HCT116 (cell line): ENCODE results near the gene UNC50. TPM values are rescaled to one million over a fixed set of nuclear protein-coding genes. Genes with fewer than 3 reads are reported as not detected.

Experiments used
- ATAC-seq: fragments of 200-7000 bp; cut with Tn5 transposase; 2 replicates; pipeline ENCODE4 v1.9.1; 2020; ENCODE audit warnings: mild to moderate bottlenecking, moderate library complexity
- BruUV-seq: library from RNA; stranded (reverse); fragments of 400-500 nt; replicated peaks from 2 replicates; lab custom pipeline; 2021; lab: Mats Ljungman, UMichigan
- CTCF ChIA-PET: fragments of 300-600 bp; sonication (Branson Sonifier 250); formaldehyde crosslinking; loops from one replicate; lab custom pipeline; 2021; ENCODE audit warnings: antibody characterized with exemption; lab: Charles Lee
- POLR2A ChIA-PET: fragments of 300-600, 350-600 bp; sonication (Branson Sonifier 250); formaldehyde crosslinking; loops from one replicate; lab custom pipeline; 2021; ENCODE audit warnings: antibody characterized with exemption; lab: Charles Lee
- RAD21 ChIA-PET, 2 experiments: fragments of 300-600 bp; sonication (Branson Sonifier 250); formaldehyde crosslinking; loops; one replicate each; lab custom pipeline; 2023; ENCODE audit warnings: low total read pairs in 2 of 2; ENCODE audit not compliant: uncharacterized antibody in 2 of 2, unreplicated experiment in 2 of 2, low non-redundant PET in 1 of 2; lab: Charles Lee
- DNase-seq: peaks from one replicate; pipeline ENCODE4 v3.0.0-alpha.2; 2010; ENCODE audit warnings: low read depth, low spot score
- H2AFZ ChIP-seq: fragments of 200-600 bp; shearing (Covaris generic), sonication (generic); 2 replicates; pipeline ENCODE4 v1.6.1; 2017; ENCODE audit warnings: low read depth, mixed run types, mixed read lengths, antibody characterized with exemption, low read length; ENCODE audit not compliant: poor library complexity, severe bottlenecking
- H3K27ac ChIP-seq: 2 replicates; pipeline ENCODE4 v1.5.1; 2012; ENCODE audit warnings: low read depth, low read length
- H3K27me3 ChIP-seq: fragments of 200-600 bp; sonication (generic); 2 replicates; pipeline ENCODE4 v1.6.1; 2016; ENCODE audit warnings: mixed run types, low read length, mixed read lengths; ENCODE audit not compliant: insufficient read depth
- H3K36me3 ChIP-seq, 2 experiments: fragments of 200-500 bp in 1 of 2; fragments of 200-600 bp in 1 of 2; sonication (Bioruptor generic) in 1 of 2; sonication (generic) in 1 of 2; 2 replicates each; pipeline versions ENCODE4 v1.5.1 to v1.6.1; 2014 to 2016; ENCODE audit warnings: low read length in 2 of 2, inconsistent platforms in 1 of 2, mixed read lengths in 1 of 2, mixed run types in 1 of 2; ENCODE audit not compliant: insufficient read depth in 2 of 2, control insufficient read depth in 1 of 2
- H3K4me1 ChIP-seq, 2 experiments: fragments of 200-600 bp in 1 of 2; sonication (generic) in 1 of 2; 2 replicates each; pipeline versions ENCODE4 v1.5.1 to v1.6.1; 2012 to 2017; ENCODE audit warnings: low read length in 2 of 2, inconsistent platforms in 1 of 2, mild to moderate bottlenecking in 1 of 2, mixed read lengths in 1 of 2, mixed run types in 1 of 2, moderate library complexity in 1 of 2; ENCODE audit not compliant: insufficient read depth in 2 of 2, control insufficient read depth in 1 of 2
- H3K4me2 ChIP-seq: fragments of 200-600 bp; sonication (generic); 2 replicates; pipeline ENCODE4 v1.6.1; 2017; ENCODE audit warnings: mixed run types, low read length, mixed read lengths
- H3K4me3 ChIP-seq, 2 experiments: fragments of 200-600 bp in 1 of 2; sonication (generic) in 1 of 2; replicated peaks in 1 of 2; 2 replicates each; pipeline ENCODE4 v1.5.1; 2011 to 2016; ENCODE audit warnings: low read length in 2 of 2, control low read depth in 1 of 2, low read depth in 1 of 2, mild to moderate bottlenecking in 1 of 2, mixed read lengths in 1 of 2, mixed run types in 1 of 2
- H3K79me2 ChIP-seq: fragments of 200-600 bp; sonication (generic); 2 replicates; pipeline ENCODE4 v1.6.1; 2017; ENCODE audit warnings: mild to moderate bottlenecking, mixed run types, low read length, moderate library complexity, mixed read lengths; ENCODE audit not compliant: insufficient read depth
- H3K9ac ChIP-seq: fragments of 200-600 bp; sonication (generic); 2 replicates; pipeline ENCODE4 v1.6.1; 2016; ENCODE audit warnings: low read length, mixed read lengths
- H3K9me2 ChIP-seq: fragments of 200-600 bp; sonication (generic), shearing (Covaris generic); 2 replicates; pipeline ENCODE4 v1.6.1; 2017; ENCODE audit warnings: mixed run types, mild to moderate bottlenecking, moderate library complexity; ENCODE audit not compliant: insufficient read depth
- H3K9me3 ChIP-seq, 2 experiments: fragments of 200-500 bp in 1 of 2; fragments of 200-600 bp in 1 of 2; sonication (Bioruptor generic) in 1 of 2; sonication (generic) in 1 of 2; 2 replicates each; pipeline ENCODE4 v1.6.1; 2014 to 2017; ENCODE audit warnings: low read length in 2 of 2, mixed read lengths in 2 of 2, inconsistent platforms in 1 of 2, low read depth in 1 of 2, mild to moderate bottlenecking in 1 of 2, mixed run types in 1 of 2, moderate library complexity in 1 of 2; ENCODE audit not compliant: control insufficient read depth in 1 of 2, insufficient read depth in 1 of 2
- H4K20me1 ChIP-seq: fragments of 200-600 bp; sonication (generic), shearing (Covaris generic); 2 replicates; pipeline ENCODE4 v1.6.1; 2017; ENCODE audit warnings: mixed run types, mild to moderate bottlenecking, moderate library complexity; ENCODE audit not compliant: insufficient read depth
- CBX3 ChIP-seq: IDR thresholded peaks from 2 replicates; pipeline ENCODE4 v1.6.1; 2012; ENCODE audit warnings: low read depth
- EGR1 ChIP-seq: IDR thresholded peaks from 2 replicates; pipeline ENCODE4 v1.6.1; 2012; ENCODE audit warnings: low read depth
- EZH2 ChIP-seq: fragments of 200-600 bp; sonication (generic); IDR thresholded peaks from 2 replicates; pipeline ENCODE4 v1.6.1; 2017; ENCODE audit warnings: antibody characterized with exemption, mixed run types
- EZH2phosphoT487 ChIP-seq: fragments of 200-600 bp; IDR thresholded peaks from 2 replicates; pipeline ENCODE4 v1.6.1; 2018; ENCODE audit warnings: antibody characterized with exemption, borderline replicate concordance
- FOSL1 ChIP-seq: IDR thresholded peaks from 2 replicates; pipeline ENCODE4 v1.6.1; 2012; ENCODE audit warnings: low read depth
- JUND ChIP-seq: IDR thresholded peaks from 2 replicates; pipeline ENCODE4 v1.6.1; 2012
- POLR2AphosphoS5 ChIP-seq: IDR thresholded peaks from 2 replicates; pipeline ENCODE4 v1.6.1; 2011; ENCODE audit warnings: mild to moderate bottlenecking, low read depth, low read length, moderate library complexity
- RAD21 ChIP-seq: IDR thresholded peaks from 2 replicates; pipeline ENCODE4 v1.6.1; 2012; ENCODE audit warnings: low read depth, mild to moderate bottlenecking
- SIN3A ChIP-seq: IDR thresholded peaks from 2 replicates; pipeline ENCODE4 v1.6.1; 2012; ENCODE audit warnings: low read depth
- SP1 ChIP-seq: IDR thresholded peaks from 2 replicates; pipeline ENCODE4 v1.6.1; 2012; ENCODE audit warnings: low read depth
- SRF ChIP-seq: IDR thresholded peaks from 2 replicates; pipeline ENCODE4 v1.6.1; 2012; ENCODE audit warnings: low read depth
- YY1 ChIP-seq: IDR thresholded peaks from 2 replicates; pipeline ENCODE4 v1.6.1; 2011; ENCODE audit warnings: low read length, low read depth, moderate library complexity, mild to moderate bottlenecking; ENCODE audit not compliant: insufficient replicate concordance; ENCODE audit errors: extremely low read depth
- ZNF274 ChIP-seq: fragments of 200-500 bp; sonication (Bioruptor generic); IDR thresholded peaks from 2 replicates; pipeline ENCODE4 v1.6.1; 2014; ENCODE audit warnings: mild to moderate bottlenecking, low read depth, low read length, inconsistent platforms
- intact Hi-C: fragments of 100-400 bp; cut with micrococcal nuclease; formaldehyde crosslinking; loops from 2 replicates; pipeline ENCODE4 v1.10.0; 2022
- total RNA-seq: library from RNA; stranded (reverse); gene quantifications from one replicate; pipeline ENCODE4 v1.2.1, GENCODE V29; 2021; ENCODE audit not compliant: unreplicated experiment
- TF ChIP-seq, protein P1 (sequence below): IDR thresholded peaks from 2 replicates; pipeline ENCODE4 v1.6.1; 2012
- TF ChIP-seq, protein P2 (sequence below): IDR thresholded peaks from 2 replicates; pipeline ENCODE4 v1.6.1; 2011; ENCODE audit warnings: mild to moderate bottlenecking, low read length, moderate library complexity; ENCODE audit not compliant: insufficient replicate concordance; ENCODE audit errors: extremely low read depth
- TF ChIP-seq, protein P3 (sequence below), 3 experiments: fragments of 200-600 bp in 1 of 3; sonication (generic) in 1 of 3; IDR thresholded peaks in 2 of 3; conservative IDR thresholded peaks in 1 of 3; 2 replicates each; pipeline ENCODE4 v1.5.1; 2012 to 2017; ENCODE audit warnings: low read depth in 2 of 3, low read length in 2 of 3, antibody characterized with exemption in 1 of 3, borderline replicate concordance in 1 of 3, control low read depth in 1 of 3, mild to moderate bottlenecking in 1 of 3, mixed read lengths in 1 of 3, mixed run types in 1 of 3, moderate library complexity in 1 of 3; ENCODE audit not compliant: insufficient read depth in 1 of 3
- TF ChIP-seq, protein P4 (sequence below): IDR thresholded peaks from 2 replicates; pipeline ENCODE4 v1.6.1; 2012; ENCODE audit warnings: low read depth

UNC50 gene
- total RNA-seq, 1 experiment from 2014 or later, result 33.0 TPM

DNA sequence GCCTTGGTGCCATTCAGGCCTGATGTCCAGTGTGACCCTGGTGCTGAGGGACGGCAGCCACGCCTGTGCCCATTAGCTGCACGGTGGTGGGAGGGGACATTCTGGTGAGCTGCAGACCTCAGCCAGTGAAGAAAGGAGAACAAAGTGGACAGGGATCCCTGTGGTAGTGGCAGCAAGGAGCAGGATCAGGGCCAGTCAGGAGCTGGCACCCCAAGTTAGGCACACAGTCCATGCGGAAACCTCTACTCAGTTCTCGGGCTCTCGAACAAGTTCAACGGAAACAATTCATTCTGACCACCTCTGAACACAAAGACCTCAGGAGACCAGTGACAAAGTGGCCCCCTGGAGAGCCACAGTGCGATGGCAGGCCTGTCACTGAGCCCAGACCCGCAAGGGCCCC is 30.2 kb upstream of the UNC50 start:
- H3K4me2 ChIP-seq, result no peak overlapping the region
- no peaks in the 10 kb centered on the region for H3K4me1 ChIP-seq
- no peak overlapping the region for H2AFZ ChIP-seq
- intact Hi-C loops, result no loop called here
- H3K36me3 ChIP-seq, result no peaks in the 10 kb centered on the region
- no TSS peak for BruUV-seq
- CTCF ChIA-PET, result no interaction called here
- H3K9me2 ChIP-seq, result no peaks in the 10 kb centered on the region
- H3K4me3 ChIP-seq, result no peak overlapping the region
- TF ChIP-seq SP1 (no peak), SRF (no peak), SIN3A (no peak), FOSL1 (no peak), EGR1 (no peak), POLR2AphosphoS5 (no peak), EZH2phosphoT487 (no peak), YY1 (no peak), RAD21 (no peak), EZH2 (no peak), ZNF274 (no peak), JUND (no peak), CBX3 (no peak)
- TF ChIP-seq, protein P1, sequence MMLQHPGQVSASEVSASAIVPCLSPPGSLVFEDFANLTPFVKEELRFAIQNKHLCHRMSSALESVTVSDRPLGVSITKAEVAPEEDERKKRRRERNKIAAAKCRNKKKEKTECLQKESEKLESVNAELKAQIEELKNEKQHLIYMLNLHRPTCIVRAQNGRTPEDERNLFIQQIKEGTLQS, result no peak
- TF ChIP-seq, protein P2, sequence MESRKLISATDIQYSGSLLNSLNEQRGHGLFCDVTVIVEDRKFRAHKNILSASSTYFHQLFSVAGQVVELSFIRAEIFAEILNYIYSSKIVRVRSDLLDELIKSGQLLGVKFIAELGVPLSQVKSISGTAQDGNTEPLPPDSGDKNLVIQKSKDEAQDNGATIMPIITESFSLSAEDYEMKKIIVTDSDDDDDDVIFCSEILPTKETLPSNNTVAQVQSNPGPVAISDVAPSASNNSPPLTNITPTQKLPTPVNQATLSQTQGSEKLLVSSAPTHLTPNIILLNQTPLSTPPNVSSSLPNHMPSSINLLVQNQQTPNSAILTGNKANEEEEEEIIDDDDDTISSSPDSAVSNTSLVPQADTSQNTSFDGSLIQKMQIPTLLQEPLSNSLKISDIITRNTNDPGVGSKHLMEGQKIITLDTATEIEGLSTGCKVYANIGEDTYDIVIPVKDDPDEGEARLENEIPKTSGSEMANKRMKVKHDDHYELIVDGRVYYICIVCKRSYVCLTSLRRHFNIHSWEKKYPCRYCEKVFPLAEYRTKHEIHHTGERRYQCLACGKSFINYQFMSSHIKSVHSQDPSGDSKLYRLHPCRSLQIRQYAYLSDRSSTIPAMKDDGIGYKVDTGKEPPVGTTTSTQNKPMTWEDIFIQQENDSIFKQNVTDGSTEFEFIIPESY, result no peak
- TF ChIP-seq, protein P3, sequence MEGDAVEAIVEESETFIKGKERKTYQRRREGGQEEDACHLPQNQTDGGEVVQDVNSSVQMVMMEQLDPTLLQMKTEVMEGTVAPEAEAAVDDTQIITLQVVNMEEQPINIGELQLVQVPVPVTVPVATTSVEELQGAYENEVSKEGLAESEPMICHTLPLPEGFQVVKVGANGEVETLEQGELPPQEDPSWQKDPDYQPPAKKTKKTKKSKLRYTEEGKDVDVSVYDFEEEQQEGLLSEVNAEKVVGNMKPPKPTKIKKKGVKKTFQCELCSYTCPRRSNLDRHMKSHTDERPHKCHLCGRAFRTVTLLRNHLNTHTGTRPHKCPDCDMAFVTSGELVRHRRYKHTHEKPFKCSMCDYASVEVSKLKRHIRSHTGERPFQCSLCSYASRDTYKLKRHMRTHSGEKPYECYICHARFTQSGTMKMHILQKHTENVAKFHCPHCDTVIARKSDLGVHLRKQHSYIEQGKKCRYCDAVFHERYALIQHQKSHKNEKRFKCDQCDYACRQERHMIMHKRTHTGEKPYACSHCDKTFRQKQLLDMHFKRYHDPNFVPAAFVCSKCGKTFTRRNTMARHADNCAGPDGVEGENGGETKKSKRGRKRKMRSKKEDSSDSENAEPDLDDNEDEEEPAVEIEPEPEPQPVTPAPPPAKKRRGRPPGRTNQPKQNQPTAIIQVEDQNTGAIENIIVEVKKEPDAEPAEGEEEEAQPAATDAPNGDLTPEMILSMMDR (IDR thresholded peaks at IDR 0.05 in 2 of 3, conservative IDR thresholded peaks at IDR 0.05 in 1 of 3; ENCODE audit: borderline replicate concordance in 1 of 3, insufficient read depth in 1 of 3, low read depth in 2 of 3, low read length in 2 of 3), result no peak
- TF ChIP-seq, protein P4, sequence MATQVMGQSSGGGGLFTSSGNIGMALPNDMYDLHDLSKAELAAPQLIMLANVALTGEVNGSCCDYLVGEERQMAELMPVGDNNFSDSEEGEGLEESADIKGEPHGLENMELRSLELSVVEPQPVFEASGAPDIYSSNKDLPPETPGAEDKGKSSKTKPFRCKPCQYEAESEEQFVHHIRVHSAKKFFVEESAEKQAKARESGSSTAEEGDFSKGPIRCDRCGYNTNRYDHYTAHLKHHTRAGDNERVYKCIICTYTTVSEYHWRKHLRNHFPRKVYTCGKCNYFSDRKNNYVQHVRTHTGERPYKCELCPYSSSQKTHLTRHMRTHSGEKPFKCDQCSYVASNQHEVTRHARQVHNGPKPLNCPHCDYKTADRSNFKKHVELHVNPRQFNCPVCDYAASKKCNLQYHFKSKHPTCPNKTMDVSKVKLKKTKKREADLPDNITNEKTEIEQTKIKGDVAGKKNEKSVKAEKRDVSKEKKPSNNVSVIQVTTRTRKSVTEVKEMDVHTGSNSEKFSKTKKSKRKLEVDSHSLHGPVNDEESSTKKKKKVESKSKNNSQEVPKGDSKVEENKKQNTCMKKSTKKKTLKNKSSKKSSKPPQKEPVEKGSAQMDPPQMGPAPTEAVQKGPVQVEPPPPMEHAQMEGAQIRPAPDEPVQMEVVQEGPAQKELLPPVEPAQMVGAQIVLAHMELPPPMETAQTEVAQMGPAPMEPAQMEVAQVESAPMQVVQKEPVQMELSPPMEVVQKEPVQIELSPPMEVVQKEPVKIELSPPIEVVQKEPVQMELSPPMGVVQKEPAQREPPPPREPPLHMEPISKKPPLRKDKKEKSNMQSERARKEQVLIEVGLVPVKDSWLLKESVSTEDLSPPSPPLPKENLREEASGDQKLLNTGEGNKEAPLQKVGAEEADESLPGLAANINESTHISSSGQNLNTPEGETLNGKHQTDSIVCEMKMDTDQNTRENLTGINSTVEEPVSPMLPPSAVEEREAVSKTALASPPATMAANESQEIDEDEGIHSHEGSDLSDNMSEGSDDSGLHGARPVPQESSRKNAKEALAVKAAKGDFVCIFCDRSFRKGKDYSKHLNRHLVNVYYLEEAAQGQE, result no peak
- TF ChIP-seq, all 23 proteins: peak for 0
- Histone ChIP-seq H3K27me3 (no peaks in the 10 kb centered on the region), H4K20me1 (no peaks in the 10 kb centered on the region), H3K79me2 (no peaks in the 10 kb centered on the region), H3K27ac (no peak overlapping the region), H3K9me3 (no peaks in the 10 kb centered on the region), H3K9ac (no peak overlapping the region)
- DNase-seq (no peak), ATAC-seq (no peak)
- ChIA-PET POLR2A (no interaction called here), RAD21 (no interaction called here)
